Stimulated activated CD8-positive, alpha-beta memory T cell treated with anti-CD3 and anti-CD28 coated beads, Interleukin-15, amount 100 ng/mL, for 24 hours (primary cell): ENCODE results near the gene SRI.

Experiments
- DNase-seq: peaks from one replicate; pipeline ENCODE4 v3.0.0-alpha.2; 2020; ENCODE audit warnings: low read depth

The SRI gene

DNA sequence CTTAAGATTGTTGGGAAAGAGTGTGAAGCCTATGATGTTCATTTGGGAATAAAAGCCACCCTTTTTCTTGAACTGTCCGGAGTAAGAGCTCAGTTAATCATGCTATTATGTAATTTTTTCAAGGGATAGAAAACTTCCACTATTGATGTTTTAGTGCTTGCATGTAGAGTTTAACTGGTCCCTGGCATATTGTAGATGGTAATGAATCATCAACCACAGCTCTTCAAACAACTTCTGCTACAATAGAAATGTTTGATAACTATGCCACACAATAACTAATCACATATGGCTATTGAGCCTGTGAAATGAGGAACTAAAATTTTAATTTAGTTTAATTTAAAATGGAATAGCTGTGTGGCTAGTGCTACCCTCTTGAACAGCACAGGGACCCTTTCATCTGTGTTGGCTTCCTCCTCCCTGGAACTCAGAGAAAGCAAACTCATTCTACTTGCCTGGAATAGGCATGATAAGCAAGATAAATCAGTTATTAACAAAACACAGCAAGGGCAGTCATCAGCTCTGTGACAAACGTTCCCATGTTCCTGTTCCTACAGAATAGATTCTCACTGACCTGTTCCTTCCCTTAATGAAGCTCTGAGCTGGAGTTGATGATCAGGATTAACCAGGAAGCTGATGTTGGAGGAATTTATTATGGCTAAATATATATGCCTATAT is 4.9 kb upstream of the SRI start:
- DNase-seq: no peak

DNA sequence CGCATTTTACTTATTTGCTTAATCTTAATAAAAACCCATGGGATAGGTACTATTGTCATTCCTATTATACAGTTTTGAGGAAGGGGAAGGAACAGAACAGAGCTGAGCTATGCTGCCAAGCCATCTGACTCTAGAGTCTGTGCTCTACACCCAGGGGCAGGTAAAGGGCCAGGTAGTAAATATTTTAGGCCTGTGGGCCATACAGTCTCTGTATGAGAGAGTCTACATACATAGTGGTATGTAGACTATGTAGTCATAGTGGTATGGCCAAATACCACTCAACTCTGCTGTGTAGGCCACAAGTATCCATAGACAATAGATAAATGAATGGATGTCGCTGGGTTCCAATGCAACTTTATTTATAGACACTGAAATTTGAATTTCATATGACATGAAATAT is 3.4 kb upstream of the SRI start:
- DNase-seq: no peak

DNA sequence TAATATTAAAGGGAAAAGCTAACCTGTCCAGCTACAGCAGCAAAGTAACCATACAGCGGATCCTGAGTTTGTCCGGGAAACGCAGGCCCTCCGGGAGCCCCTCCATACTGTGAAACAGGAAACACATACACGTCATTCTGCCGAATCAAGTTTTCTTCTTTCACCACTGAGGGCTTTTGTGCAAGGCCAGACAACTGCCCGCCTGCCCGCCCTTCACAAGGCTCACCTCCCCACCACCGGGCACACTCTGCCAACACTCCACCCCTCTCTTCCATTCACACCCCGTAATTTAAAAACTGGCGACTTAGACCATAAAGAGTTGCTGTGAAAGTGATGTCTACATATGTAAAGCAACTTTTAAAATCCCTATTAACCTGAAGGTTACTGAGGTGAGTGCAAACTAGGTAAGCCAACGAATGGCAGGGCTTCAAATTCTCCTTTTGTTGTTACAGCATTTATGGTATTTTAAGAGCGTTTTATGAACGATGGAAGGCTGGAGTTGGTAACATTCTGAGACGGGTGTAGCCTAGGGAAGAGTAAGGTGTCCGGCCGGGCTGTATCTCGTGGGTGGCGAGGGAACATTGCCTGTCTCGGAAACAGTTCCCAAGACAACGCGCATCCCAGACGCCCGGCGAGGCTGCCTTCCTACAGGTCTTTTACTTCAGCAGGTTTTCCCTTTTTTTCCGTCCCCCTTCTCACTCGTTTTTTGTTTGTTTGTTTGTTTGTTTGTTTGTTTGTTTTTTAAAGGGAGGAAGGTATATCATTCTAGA is 817 bp downstream of the SRI start:
- DNase-seq: no peak

DNA sequence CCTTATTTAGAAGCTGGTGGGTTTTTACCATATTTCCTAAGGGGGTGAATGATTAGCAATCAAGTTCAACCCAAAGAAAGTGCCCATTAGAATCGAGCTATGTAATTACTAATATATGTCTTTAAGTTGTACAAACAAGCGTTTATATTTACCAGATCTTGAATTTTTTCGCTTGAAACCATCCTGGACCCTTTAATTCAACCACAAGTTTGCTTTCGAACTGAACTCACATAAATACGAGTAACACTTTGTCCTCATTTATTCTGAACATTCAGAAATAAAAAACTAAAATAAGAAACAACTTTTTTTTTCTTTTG is 1.5 kb downstream of the SRI start:
- no peak for DNase-seq

DNA sequence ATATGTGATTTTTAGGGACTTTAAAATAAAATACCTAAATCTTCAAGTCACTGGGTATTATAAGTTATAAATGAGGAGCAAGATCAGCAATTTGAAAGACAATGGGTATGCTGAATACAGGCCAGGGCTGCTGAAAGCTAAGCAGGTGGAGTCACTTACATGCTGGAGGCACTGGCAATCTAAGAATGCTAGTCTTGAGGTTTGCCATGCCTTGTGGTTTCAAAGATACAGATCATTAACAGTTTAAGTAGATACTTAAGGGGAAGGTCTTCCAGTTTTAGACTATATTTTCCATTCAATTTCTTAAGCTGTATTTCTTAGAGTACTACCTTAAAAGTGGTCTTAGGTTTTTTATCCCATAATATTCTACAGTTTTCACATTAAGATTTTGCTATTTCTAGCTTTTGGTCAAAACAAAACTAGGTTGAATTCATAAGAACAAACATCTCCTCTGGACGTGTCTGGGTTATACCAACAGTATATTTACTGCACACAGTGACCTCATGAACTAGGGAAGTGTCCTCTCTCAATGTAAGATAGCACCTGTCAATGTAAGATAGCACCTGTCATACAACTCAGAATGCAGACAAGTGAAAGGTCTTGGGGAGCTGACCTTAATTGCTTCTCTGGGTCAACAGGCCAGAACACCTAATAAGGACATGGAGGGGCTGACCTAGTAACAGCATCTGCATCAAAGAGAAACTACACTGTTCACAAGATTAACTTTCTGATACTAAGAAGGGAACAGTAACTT is 2.0 kb downstream of the SRI start:
- DNase-seq: no peak

DNA sequence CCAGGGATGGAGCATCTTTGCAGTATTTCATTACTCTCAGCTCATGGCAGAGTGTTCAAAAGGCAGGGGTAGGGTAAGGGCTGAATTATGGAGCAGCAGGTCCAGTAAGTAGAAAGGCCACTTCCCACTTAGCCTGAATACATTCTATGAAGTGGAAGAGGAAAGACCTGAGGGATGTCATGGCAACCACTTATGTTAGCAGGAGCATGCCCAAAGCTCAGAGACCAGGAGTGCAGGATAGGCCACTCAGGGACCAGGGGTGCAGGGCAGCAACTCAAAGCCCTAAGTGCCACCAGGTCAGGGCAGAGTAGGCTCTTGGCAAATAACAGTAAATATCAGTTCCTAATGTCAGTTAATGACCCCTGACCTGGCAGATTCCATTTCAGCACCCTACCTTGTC is 3.6 kb downstream of the SRI start:
- no peak for DNase-seq

DNA sequence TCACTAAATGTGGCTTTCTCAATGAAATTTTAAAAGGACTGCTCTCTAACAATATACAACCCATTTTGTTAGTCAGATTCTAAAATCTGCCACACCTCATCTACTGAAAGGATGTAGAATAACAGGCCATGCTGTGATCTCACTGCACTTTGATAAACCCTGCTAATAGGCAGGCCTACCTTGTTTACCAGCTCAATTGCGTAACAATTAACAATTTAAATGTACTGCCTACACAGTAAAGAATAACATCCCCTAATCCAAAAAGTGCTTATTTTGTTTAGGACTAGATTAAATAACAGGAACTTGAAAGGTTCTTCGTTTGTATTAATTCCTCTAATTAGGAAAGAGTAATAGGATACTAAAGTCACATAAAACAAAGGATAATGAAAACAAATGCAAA is 4.5 kb downstream of the SRI start:
- no peak for DNase-seq

DNA sequence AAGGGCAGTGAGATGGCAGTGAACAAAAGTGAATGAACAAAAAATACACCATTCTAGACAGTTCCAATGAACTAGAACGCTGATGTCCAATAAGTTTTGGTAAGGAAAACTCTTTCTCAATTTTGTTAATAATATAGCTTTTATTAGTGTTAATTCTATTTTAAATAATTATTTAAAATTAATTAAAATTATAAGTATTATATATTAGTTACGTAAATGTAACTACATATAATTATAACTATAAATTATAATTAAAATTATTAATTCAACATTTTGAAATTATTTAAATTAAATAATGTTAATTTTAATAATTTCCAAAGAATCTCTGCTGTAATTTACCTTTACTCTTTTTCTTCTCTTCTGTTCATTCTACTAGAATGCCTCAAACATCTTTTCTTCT is 5.4 kb downstream of the SRI start:
- no peak for DNase-seq

DNA sequence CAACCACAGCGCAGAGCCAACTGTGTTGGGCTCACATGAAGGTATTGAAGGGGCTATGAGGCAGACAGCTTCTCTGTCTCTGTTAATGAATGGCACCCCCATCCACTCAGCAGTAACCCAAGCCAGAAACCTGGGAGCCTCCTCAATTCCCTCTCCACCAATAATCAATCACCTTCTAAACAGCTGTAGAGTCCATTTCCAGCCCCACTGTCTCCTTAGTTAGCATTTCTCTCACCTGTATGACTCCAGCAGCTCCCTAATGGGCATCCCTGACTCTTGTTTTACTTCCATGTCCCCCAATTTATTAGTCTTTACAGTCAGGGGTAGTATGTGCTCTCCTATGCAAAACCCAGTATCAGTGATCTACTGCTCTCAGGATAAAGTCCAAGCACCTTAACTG is 6.9 kb downstream of the SRI start:
- DNase-seq: no peak

DNA sequence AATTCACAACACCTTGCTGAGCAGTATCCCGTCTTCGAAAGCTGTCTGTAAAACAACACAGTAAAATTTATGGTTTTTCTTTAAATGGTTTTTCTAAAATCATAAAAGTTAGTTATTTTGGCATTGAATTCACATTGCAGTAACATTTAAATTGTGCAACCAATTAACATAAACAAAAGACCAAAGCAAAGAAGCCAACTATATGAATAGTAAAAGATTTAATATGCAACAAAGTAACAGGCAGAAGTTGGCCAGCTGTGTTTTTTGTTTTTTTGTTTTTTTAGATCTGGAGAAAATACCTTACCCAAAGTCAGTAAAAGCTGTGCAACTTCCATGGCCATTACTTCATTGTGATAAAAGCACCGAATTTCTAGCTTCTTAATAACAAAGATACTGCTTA is 11.3 kb downstream of the SRI start:
- DNase-seq: no peak

DNA sequence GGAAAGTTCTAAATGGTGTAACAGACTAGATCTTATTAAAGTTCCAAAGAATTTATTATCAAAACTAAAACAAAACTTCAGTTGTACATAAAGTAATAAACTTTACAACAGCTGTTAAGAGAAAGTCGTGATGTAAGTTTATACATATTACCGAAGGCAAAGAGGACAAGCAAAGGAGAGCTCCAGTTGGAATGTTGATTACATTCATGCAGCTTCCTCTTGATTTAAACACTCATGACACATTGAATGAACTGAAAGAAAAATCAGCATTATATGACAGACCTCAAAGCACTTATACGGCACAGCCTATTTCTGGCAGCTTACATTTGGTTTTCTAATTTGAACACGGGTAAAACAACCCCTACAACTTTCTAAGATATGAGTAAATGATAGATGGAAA is 13.6 kb downstream of the SRI start:
- DNase-seq: no peak

DNA sequence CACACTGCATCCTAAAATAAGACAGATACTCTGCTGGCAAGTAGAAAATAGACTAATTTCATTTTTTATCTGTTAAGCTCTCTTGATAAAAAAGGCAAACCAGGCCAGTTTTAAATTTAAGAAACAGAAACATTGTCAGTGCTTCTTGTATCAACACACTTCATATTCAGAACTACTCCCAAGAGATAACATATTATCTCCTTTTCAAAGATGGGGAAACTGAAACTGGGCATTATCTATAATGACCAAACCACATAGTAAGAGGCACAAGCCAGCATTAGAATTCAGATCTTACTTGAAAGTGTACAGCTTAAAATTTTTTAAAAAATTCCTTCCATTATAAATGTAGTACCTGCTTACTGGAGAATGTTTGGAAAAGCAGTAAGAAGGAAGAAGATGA is 14.7 kb downstream of the SRI start:
- DNase-seq: no peak

DNA sequence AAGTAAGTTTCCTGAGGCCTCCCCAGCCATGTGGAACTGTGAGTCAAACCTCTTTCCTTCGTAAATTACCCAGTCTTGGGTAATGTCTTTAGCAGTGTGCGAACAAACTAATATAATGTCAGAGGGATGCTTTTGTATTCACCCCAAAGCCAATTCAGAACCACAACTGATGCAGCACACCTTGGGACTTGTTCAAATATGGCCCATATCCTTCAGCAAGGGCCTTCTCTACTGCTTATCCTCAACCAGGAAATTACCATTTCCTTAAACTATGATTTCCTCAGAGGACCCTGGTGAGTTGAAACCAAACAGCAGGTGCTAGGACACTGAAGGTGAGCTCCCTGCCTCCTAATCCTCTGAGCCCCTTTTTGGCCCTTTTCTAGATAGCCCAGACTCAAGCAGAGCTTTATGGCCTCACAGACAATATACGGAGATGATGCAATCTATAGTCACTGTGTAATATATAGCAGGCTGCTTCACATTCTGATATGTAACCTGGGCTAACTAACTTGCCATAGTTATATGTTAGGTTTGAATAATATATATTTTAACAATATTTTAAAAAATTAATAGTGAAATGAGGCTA is 15.2 kb downstream of the SRI start:
- DNase-seq: no peak

DNA sequence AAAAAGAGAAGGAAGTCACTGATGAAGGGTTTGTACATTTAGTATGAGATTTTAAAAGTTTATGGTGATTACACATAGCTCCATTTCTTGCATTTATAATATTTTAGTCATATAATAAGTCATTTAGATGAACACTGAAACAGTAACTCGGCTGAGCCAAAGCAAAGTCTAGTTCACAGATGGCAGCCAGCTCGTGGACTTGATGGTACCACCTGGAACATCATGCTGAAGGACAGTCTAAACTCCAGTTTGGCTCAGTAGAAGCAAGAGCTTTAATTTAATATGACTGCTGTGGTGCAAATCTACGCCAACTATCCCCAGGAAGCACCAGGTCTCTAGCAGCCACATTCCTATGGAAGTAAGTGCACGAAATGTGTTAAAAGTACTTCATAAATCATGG is 16.4 kb downstream of the SRI start:
- DNase-seq: no peak

DNA sequence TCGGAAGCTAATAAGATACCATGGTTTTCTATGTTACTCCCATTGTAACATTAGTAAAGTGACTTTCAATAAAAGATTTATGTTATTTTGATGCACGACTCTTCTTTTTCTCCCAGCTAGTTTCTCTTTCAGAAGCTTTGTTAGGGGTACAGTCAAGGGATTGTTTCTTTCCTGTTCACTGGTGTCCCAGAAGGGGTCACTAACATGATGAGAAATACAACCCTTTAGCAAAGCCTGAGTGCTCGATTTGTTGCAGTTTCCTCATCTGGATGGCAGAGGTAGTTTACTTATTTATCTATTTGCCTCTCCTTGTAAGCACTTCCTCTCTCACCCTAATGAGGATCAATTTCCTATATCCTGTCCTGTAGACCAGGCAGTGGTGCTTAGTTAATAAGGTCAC is 17.0 kb downstream of the SRI start:
- no peak for DNase-seq

DNA sequence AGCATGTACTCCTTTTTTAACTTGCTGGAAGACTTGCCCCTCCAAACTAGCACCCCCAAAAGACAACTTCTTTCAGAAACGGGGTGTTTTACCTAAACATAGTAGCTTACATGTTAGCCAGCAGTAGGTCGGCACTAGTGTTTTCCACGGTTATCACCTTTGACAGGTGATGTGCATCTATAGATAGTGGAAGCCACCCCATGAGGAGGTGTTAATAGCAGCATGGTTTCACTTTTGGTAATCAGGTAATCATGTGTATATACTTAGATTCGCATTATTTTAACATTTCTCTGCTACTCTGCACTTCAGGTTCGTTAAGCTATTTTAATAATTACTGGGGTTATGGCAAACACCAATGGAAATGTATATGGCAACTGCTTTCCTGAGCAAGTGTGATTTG is 17.6 kb downstream of the SRI start:
- no peak for DNase-seq

DNA sequence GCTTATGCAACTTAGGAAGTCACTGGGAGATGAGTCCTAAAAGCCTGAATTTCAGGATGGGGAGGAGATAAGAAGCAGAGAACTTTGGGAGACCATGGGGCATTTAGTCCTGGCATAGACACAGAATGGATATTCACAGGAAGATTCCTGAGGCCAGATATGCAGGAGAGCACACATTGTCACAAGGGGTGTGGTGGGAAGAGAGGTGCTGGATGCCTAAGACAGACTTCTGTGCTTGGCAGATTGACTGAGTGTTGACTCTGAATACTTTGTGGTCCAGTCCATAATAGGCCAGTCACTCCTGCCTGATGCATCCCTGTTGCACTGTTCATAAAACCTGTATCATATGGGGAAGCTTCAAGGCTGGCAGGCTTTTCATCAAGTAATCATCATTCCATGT is 18.5 kb downstream of the SRI start:
- no peak for DNase-seq

DNA sequence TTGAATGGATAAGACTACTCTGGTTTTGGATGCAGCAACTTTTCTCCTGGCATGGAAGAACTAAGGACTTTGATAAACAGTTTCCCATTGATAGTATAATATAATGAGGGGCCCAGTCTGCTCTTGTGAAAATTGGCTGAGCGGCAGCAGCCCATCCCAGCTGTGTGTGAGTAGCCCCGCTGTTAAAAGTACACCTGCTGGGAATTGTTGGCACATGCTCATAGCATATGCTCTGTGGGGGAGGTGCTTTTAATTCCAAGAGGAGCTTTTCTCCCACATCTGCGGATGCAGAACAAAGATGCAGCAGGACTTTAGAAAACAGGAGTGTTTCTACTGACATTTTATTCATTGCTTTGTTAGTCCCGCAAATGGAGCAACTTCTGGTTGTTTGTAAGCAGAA is 19.0 kb downstream of the SRI start:
- DNase-seq: no peak

DNA sequence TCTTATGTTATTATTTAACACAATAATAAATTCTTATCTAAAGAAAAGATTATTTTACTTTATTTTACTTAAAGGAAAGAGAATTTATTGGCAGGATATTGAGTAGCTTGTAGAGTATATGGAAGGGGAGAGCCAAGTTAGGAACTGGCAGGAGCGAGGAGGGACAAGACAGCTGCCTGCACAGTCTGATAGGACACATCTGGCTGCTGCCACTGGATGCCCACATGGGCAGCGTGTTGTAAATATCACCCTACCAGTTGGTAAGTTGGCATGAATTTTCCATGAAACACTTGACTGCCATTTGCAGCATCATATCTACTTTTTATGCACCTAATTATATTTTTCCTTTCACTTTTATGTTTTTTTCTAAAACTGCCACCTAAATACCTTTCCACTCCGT is 19.6 kb downstream of the SRI start:
- no peak for DNase-seq

DNA sequence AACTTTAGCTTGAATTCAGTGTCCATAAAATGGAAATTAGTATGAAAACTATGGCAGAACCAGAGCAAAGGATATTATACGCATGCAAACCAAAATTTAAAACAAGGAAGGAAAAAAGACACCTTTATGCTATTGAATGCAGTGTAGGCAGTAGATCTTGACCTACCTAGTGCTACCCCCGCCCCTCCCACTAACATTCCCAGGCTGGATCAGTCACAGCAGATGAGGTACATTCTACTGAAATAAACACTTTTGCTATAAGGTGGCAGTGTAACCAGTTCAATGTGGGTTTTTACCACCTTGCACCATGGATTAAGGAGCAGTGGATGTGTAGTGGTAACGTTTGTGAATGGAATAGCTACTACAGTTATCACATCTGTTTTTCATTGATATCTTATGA is 27.9 kb downstream of the SRI start:
- DNase-seq: no peak

DNA sequence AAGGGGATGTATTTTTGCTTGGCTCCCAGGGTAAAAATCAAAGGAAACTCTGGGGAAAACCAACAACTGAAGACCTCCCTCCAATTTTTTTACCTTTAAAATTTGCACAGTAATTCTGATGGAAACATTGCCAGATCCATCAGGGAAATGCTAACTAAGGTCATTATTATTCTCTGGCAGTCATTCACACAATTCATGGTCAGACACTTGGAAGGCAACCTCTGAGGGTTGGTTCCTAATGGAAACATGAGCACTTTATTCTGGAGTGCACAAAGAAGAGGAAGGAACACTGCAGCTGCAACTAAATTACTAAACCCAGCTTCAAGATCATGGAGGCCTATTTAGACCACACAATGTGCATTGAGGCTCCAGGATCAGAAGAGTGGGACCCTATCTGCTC is 34.2 kb downstream of the SRI start:
- DNase-seq: no peak

DNA sequence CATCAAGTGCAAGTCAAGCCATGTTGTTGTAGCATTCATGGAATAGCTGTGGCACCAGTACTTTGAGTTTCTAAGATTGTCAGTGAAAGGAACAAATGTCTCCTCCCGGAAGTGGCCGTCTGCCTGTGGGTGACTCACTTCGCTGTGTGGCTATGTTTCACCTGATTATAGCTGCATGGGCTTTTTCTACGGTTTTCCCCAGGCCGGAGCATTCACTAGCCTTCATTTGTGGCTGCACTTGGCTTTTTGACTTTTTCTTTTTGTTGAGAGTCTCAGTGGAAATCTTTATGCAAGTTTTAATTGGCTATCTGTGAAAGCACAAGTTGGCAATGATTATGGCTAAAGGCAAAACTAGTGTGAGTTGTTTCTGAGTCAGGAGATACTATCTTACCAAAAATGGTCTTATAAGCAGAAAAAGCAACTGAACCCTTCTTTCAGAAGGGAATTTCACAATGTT is 35.0 kb downstream of the SRI start:
- no peak for DNase-seq

DNA sequence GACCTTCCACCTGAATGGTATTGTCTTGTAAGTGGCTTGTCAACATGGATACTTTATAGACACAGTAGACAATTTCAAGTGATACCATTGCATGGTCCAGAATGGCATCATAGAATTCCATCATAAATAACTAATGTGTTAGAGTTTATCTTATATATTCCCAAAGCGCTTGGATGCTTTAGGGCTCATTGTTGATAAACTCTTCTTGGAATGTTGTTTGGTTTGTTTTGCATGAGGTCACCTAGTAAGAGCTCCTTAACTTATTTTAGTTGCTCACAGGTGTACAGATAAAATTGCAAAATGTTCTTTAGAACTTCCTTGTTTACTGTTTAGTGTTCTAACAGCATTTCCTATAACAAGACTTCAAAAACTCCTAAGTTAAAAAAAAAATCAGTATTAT is 36.8 kb downstream of the SRI start:
- no peak for DNase-seq
